SW 1271 (cell line): ENCODE measurements around the gene MRFAP1L1.
A peak's percentile ranks its signal among the peaks of the same experiment; 100 is the strongest.
"Not testable (repeated sequence)": the region's sequence is repeated elsewhere in the genome, so short reads cannot be mapped to it uniquely, and the experiment has no call there.

Experiments used
- DNase-seq, 2 experiments: peaks; one replicate each; lab custom pipeline; 2025; lab: John Stamatoyannopoulos, UW

Gene MRFAP1L1

GRCh38 chr4:6688879-6689505 is 20.7 kb downstream of the MRFAP1L1 start:
- peak; percentile 65 to 79 for DNase-seq

GRCh38 chr4:6687947-6688878 is 21.5 kb downstream of the MRFAP1L1 start:
- DNase-seq: no peak

GRCh38 chr4:6686104-6686787 is 23.4 kb downstream of the MRFAP1L1 start:
- DNase-seq: no peak

GRCh38 chr4:6684656-6685055 is 25.0 kb downstream of the MRFAP1L1 start:
- no peak for DNase-seq

GRCh38 chr4:6682862-6683590 is 26.6 kb downstream of the MRFAP1L1 start:
- DNase-seq: no peak

GRCh38 chr4:6681191-6681590 is 28.5 kb downstream of the MRFAP1L1 start:
- DNase-seq: no peak

- no peak for DNase-seq
These were observed 29.2 kb downstream of the MRFAP1L1 start for GRCh38 chr4:6680372-6681034.

GRCh38 chr4:6676722-6677558 is 32.7 kb downstream of the MRFAP1L1 start:
- DNase-seq: no peak

- peak; percentile 30 to 35 for DNase-seq
These were observed 35.0 kb downstream of the MRFAP1L1 start for GRCh38 chr4:6674500-6675149.

GRCh38 chr4:6673660-6674499 is 35.8 kb downstream of the MRFAP1L1 start:
- peak; percentile 77 to 90 for DNase-seq

GRCh38 chr4:6673191-6673659 is 36.4 kb downstream of the MRFAP1L1 start:
- peak in 1 of 2 experiments; percentile 12 for DNase-seq

GRCh38 chr4:6672541-6673190 is 37.0 kb downstream of the MRFAP1L1 start:
- DNase-seq: not testable (repeated sequence)

GRCh38 chr4:6672131-6672530 is 37.5 kb downstream of the MRFAP1L1 start:
- no peak for DNase-seq

GRCh38 chr4:6671648-6672047 is 38.0 kb downstream of the MRFAP1L1 start:
- DNase-seq: no peak

GRCh38 chr4:6668391-6668790 is 41.3 kb downstream of the MRFAP1L1 start:
- no peak for DNase-seq

GRCh38 chr4:6665320-6665654 is 44.4 kb downstream of the MRFAP1L1 start:
- no peak for DNase-seq

GRCh38 chr4:6663596-6664393 is 45.9 kb downstream of the MRFAP1L1 start:
- no peak for DNase-seq

GRCh38 chr4:6662591-6662990 is 47.1 kb downstream of the MRFAP1L1 start:
- DNase-seq: no peak
